Astrocyte of the spinal cord (primary cell): ENCODE data around the gene TBRG4.

Source experiments
- DNase-seq: peaks from one replicate; pipeline ENCODE4 v3.0.0; 2011; ENCODE audit warnings: low read depth, low spot score
- H3K4me3 ChIP-seq: 2 replicates; pipeline ENCODE4 v1.5.1; 2011; ENCODE audit warnings: low read depth, mild to moderate bottlenecking, low read length, moderate library complexity
- CTCF ChIP-seq: IDR thresholded peaks from 2 replicates; pipeline ENCODE4 v1.5.1; 2012; ENCODE audit warnings: low read depth, mild to moderate bottlenecking, low read length, inconsistent platforms
- in situ Hi-C: cut with HindIII; loops from 2 replicates; pipeline ENCODE4 v1.10.0; 2017; ENCODE audit warnings: low sequenced_read_pairs

Gene TBRG4

GRCh38 chr7:45092931-45093235 is 18.6 kb downstream of the TBRG4 start:
- no peak for DNase-seq
- H3K4me3 ChIP-seq = no peak overlapping the region
- no peak for TF ChIP-seq CTCF
- in situ Hi-C loops = no loop called here

- H3K4me3 ChIP-seq = no peak overlapping the region
- in situ Hi-C loops = no loop called here
- no peak for TF ChIP-seq CTCF
- DNase-seq = no peak
Measured at GRCh38 chr7:45092100-45092930, 19.2 kb downstream of the TBRG4 start.

- no peak for TF ChIP-seq CTCF
- H3K4me3 ChIP-seq = peak overlapping the region; percentile 58
- in situ Hi-C loops = no loop called here
- peak; percentile 49 for DNase-seq
Measured at GRCh38 chr7:45089341-45089891, 22.1 kb downstream of the TBRG4 start.

- in situ Hi-C loops = no loop called here
- peak; percentile 49 for DNase-seq
- no peak for TF ChIP-seq CTCF
- H3K4me3 ChIP-seq = peak within 1 kb of the TSS; percentile 58
Measured at GRCh38 chr7:45088821-45089340, 22.6 kb downstream of the TBRG4 start, which contains the start of gene NACAD. NACAD (minus strand) TSS chr7:45088969; CDS start chr7:45088894, 75 bp downstream.

DNA sequence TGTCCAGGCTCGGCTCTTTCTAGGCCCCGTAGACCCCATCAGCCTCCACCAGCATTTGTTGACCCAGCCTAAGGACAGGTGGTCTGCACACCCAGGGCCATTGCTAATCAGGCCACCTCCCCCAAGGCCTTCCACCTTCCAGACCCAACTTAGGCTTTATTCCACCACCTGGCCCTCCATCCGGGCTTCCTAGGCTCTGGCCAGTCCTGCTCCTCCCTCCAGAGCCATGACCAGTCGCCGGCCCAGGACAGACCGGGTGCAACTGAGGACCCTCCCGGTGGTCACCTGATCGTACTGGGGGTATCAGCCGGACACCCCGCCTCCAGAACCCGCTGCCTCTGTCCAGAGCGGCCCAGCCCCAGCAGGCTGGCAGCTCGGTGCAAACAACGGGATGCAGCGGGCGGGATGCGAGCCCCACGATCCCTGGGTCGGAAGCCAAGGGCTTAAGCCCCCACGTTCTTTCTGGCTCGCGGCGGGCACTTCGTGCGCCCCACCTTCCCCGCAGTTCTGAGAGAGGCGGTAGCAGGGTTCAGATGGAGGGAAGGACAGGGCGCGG is 23.3 kb downstream of the TBRG4 start:
- no peak for DNase-seq
- H3K4me3 ChIP-seq = peak overlapping the region; percentile 58
- no peak for TF ChIP-seq CTCF
- in situ Hi-C loops = no loop called here

- peak overlapping the region; percentile 58 for H3K4me3 ChIP-seq
- no peak for DNase-seq
- in situ Hi-C loops = no loop called here
- no peak for TF ChIP-seq CTCF
Measured at GRCh38 chr7:45087301-45088145, 24.0 kb downstream of the TBRG4 start.
